HAP-1 (cell line): ENCODE results near the gene FXYD7.

Source experiments
- DNase-seq, 2 experiments: peaks; one replicate each; pipeline ENCODE4 v3.0.0-alpha.2; 2016 to 2020; ENCODE audit warnings: low spot score in 2 of 2
- H3K27me3 ChIP-seq: fragments of 250-450 bp; sonication (Bioruptor Pico); 2 replicates; pipeline ENCODE4 v1.5.1; 2020; ENCODE audit warnings: low read depth, mild to moderate bottlenecking, moderate library complexity
- H3K36me3 ChIP-seq: fragments of 250-450 bp; sonication (Bioruptor Pico); replicated peaks from 2 replicates; pipeline ENCODE4 v1.5.1; 2020; ENCODE audit warnings: mild to moderate bottlenecking
- H3K4me1 ChIP-seq: fragments of 250-450 bp; sonication (Bioruptor Pico); 2 replicates; pipeline ENCODE4 v1.5.1; 2020; ENCODE audit warnings: mild to moderate bottlenecking
- H3K4me3 ChIP-seq: fragments of 250-450 bp; sonication (Bioruptor Pico); 2 replicates; pipeline ENCODE4 v1.5.1; 2020; ENCODE audit warnings: mild to moderate bottlenecking, moderate library complexity
- H3K9me3 ChIP-seq: fragments of 250-450 bp; sonication (Bioruptor Pico); 2 replicates; pipeline ENCODE4 v1.5.1; 2020; ENCODE audit warnings: mild to moderate bottlenecking, moderate library complexity
- in situ Hi-C: fragments of 300-500 bp; cut with MboI; formaldehyde crosslinking; loops from 3 replicates; pipeline ENCODE4 v1.14.3; 2020; ENCODE audit warnings: low sequenced_read_pairs, inconsistent platforms, mixed read lengths

FXYD7 gene

GRCh38 chr19:35138305-35138892, 4.7 kb upstream of the FXYD7 start, which contains the start of gene FXYD1:
TSS of gene FXYD1 (plus strand) at chr19:35138824. CDS start at chr19:35140080, 1,256 bp downstream.
- in situ Hi-C loops, result loop anchor here (5.0 kb wide), 1 partner anchor 76 kb away; no protein-coding TSS in a partner anchor
- DNase-seq, result no peak
- Histone ChIP-seq H3K4me3 (no peak within 1 kb of the TSS), H3K4me1 (peaks cover 15% of the 10 kb centered on the region), H3K27me3 (peaks cover 2% of the 10 kb centered on the region; the same call in 1 of the 2 replicates), H3K9me3 (no peaks in the 10 kb centered on the region), H3K36me3 (no peaks in the 10 kb centered on the region)

- Histone ChIP-seq H3K9me3 (peaks cover 4% of the 10 kb centered on the region; the same call in 1 of the 2 replicates), H3K27me3 (peaks cover 6% of the 10 kb centered on the region), H3K4me1 (peaks cover 15% of the 10 kb centered on the region), H3K4me3 (no peak overlapping the region), H3K36me3 (no peaks in the 10 kb centered on the region)
- in situ Hi-C loops, result no loop called here
- DNase-seq, result no peak
Observed at GRCh38 chr19:35140207-35140961, 2.7 kb upstream of the FXYD7 start.

GRCh38 chr19:35140962-35141836, 1.9 kb upstream of the FXYD7 start:
- Histone ChIP-seq H3K9me3 (peaks cover 5% of the 10 kb centered on the region; the same call in 1 of the 2 replicates), H3K27me3 (peaks cover 6% of the 10 kb centered on the region), H3K4me3 (peak overlapping the region; percentile 33), H3K4me1 (peaks cover 15% of the 10 kb centered on the region), H3K36me3 (no peaks in the 10 kb centered on the region)
- peak; percentile 90 to 98 for DNase-seq
- in situ Hi-C loops, result no loop called here

- Histone ChIP-seq H3K27me3 (peaks cover 6% of the 10 kb centered on the region), H3K4me3 (peak overlapping the region; percentile 33), H3K9me3 (peaks cover 5% of the 10 kb centered on the region; the same call in 1 of the 2 replicates), H3K36me3 (no peaks in the 10 kb centered on the region), H3K4me1 (peaks cover 15% of the 10 kb centered on the region)
- in situ Hi-C loops, result no loop called here
- DNase-seq, result peak in 1 of 2 experiments; percentile 10
Observed at GRCh38 chr19:35141837-35142605, 1.0 kb upstream of the FXYD7 start.

GRCh38 chr19:35142606-35143230, 337 bp upstream of the FXYD7 start:
- H3K27me3 ChIP-seq, result peaks cover 6% of the 10 kb centered on the region
- in situ Hi-C loops, result no loop called here
- H3K9me3 ChIP-seq, result peaks cover 5% of the 10 kb centered on the region; the same call in 1 of the 2 replicates
- peak; percentile 57 to 84 for DNase-seq
- H3K4me3 ChIP-seq, result peak overlapping the region; percentile 33
- H3K36me3 ChIP-seq, result no peaks in the 10 kb centered on the region
- H3K4me1 ChIP-seq, result peaks cover 15% of the 10 kb centered on the region

- peaks cover 6% of the 10 kb centered on the region for H3K27me3 ChIP-seq
- no peak for DNase-seq
- peaks cover 5% of the 10 kb centered on the region; the same call in 1 of the 2 replicates for H3K9me3 ChIP-seq
- in situ Hi-C loops, result no loop called here
- no peak overlapping the region for H3K4me3 ChIP-seq
- no peaks in the 10 kb centered on the region for H3K36me3 ChIP-seq
- peaks cover 15% of the 10 kb centered on the region for H3K4me1 ChIP-seq
Observed at GRCh38 chr19:35143818-35144217, 763 bp downstream of the FXYD7 start.

GRCh38 chr19:35144259-35144599, 1.2 kb downstream of the FXYD7 start:
- Histone ChIP-seq H3K9me3 (peaks cover 5% of the 10 kb centered on the region; the same call in 1 of the 2 replicates), H3K27me3 (peaks cover 6% of the 10 kb centered on the region), H3K4me1 (peaks cover 15% of the 10 kb centered on the region), H3K4me3 (no peak overlapping the region), H3K36me3 (no peaks in the 10 kb centered on the region)
- in situ Hi-C loops, result no loop called here
- DNase-seq, result no peak

- Histone ChIP-seq H3K36me3 (no peaks in the 10 kb centered on the region), H3K27me3 (peaks cover 6% of the 10 kb centered on the region), H3K9me3 (peaks cover 5% of the 10 kb centered on the region; the same call in 1 of the 2 replicates), H3K4me1 (peaks cover 15% of the 10 kb centered on the region), H3K4me3 (no peak overlapping the region)
- in situ Hi-C loops, result no loop called here
- peak; percentile 52 to 82 for DNase-seq
Observed at GRCh38 chr19:35144600-35145436, 1.8 kb downstream of the FXYD7 start.

- H3K4me3 ChIP-seq, result no peak overlapping the region
- in situ Hi-C loops, result no loop called here
- peaks cover 6% of the 10 kb centered on the region for H3K4me1 ChIP-seq
- H3K27me3 ChIP-seq, result peaks cover 6% of the 10 kb centered on the region
- no peak for DNase-seq
- H3K36me3 ChIP-seq, result no peaks in the 10 kb centered on the region
- H3K9me3 ChIP-seq, result peaks cover 5% of the 10 kb centered on the region; the same call in 1 of the 2 replicates
Observed at GRCh38 chr19:35146746-35147459, 3.8 kb downstream of the FXYD7 start.

GRCh38 chr19:35149463-35149862, 6.4 kb downstream of the FXYD7 start:
- H3K27me3 ChIP-seq, result no peaks in the 10 kb centered on the region
- peaks cover 15% of the 10 kb centered on the region for H3K4me1 ChIP-seq
- in situ Hi-C loops, result no loop called here
- H3K9me3 ChIP-seq, result peaks cover 5% of the 10 kb centered on the region; the same call in 1 of the 2 replicates
- H3K36me3 ChIP-seq, result no peaks in the 10 kb centered on the region
- no peak overlapping the region for H3K4me3 ChIP-seq
- DNase-seq, result no peak

- no peaks in the 10 kb centered on the region for H3K36me3 ChIP-seq
- in situ Hi-C loops, result no loop called here
- H3K9me3 ChIP-seq, result peaks cover under 1% of the 10 kb centered on the region; the same call in 1 of the 2 replicates
- H3K4me1 ChIP-seq, result peaks cover 15% of the 10 kb centered on the region
- no peaks in the 10 kb centered on the region for H3K27me3 ChIP-seq
- DNase-seq, result no peak
- H3K4me3 ChIP-seq, result no peak overlapping the region
Observed at GRCh38 chr19:35150445-35150844, 7.4 kb downstream of the FXYD7 start.
